ENCODE results near the gene MRGPRF. TPM values are rescaled to one million over a fixed set of nuclear protein-coding genes. Genes with fewer than 3 reads are reported as not detected.

Gene MRGPRF
- total RNA-seq, 6 experiments from 2014 or later, result 1.6 to 3.4 (median 2.0) TPM

DNA sequence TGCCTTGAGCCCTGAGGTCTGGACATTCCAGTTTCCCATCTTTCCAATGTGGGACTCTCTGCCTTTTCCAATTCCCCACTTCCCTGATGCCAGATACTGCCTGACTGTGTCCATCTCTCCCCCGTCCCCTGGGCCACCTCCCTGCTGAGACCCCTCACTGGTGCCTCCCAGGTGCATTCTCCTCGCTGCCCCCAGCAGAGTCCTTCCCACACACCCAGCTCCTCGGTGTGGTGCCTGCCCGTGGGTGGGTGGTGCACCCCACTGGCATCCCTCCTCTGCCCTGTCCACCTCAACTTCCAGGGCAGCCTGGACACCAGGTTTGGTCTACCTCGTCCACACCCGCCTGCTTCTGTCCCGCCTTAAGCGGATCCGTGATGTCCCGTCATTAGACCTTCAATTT is 4.9 kb upstream of the MRGPRF start:
- TF ChIP-seq, protein P1, sequence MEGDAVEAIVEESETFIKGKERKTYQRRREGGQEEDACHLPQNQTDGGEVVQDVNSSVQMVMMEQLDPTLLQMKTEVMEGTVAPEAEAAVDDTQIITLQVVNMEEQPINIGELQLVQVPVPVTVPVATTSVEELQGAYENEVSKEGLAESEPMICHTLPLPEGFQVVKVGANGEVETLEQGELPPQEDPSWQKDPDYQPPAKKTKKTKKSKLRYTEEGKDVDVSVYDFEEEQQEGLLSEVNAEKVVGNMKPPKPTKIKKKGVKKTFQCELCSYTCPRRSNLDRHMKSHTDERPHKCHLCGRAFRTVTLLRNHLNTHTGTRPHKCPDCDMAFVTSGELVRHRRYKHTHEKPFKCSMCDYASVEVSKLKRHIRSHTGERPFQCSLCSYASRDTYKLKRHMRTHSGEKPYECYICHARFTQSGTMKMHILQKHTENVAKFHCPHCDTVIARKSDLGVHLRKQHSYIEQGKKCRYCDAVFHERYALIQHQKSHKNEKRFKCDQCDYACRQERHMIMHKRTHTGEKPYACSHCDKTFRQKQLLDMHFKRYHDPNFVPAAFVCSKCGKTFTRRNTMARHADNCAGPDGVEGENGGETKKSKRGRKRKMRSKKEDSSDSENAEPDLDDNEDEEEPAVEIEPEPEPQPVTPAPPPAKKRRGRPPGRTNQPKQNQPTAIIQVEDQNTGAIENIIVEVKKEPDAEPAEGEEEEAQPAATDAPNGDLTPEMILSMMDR (IDR thresholded peaks at IDR 0.05), result no peak
- no peak for TF ChIP-seq POLR2A (IDR thresholded peaks at IDR 0.05)
- H3K27ac ChIP-seq, result no peak overlapping the region
- 87% methylated on average over 8 of the region's 10 CpGs for WGBS (ENCODE audit: insufficient coverage, low coverage, low lambda C conversion rate, missing lambda C conversion rate)
- no peaks in the 10 kb centered on the region for H3K9me3 ChIP-seq
- DNase-seq, result no peak
- no peak for ATAC-seq
- intact Hi-C loops (cut with DNase I), result no loop called here
- no peak overlapping the region for H3K4me3 ChIP-seq
- H3K4me1 ChIP-seq, result no peaks in the 10 kb centered on the region
- H3K36me3 ChIP-seq, result no peaks in the 10 kb centered on the region
- no peaks in the 10 kb centered on the region for H3K27me3 ChIP-seq

DNA sequence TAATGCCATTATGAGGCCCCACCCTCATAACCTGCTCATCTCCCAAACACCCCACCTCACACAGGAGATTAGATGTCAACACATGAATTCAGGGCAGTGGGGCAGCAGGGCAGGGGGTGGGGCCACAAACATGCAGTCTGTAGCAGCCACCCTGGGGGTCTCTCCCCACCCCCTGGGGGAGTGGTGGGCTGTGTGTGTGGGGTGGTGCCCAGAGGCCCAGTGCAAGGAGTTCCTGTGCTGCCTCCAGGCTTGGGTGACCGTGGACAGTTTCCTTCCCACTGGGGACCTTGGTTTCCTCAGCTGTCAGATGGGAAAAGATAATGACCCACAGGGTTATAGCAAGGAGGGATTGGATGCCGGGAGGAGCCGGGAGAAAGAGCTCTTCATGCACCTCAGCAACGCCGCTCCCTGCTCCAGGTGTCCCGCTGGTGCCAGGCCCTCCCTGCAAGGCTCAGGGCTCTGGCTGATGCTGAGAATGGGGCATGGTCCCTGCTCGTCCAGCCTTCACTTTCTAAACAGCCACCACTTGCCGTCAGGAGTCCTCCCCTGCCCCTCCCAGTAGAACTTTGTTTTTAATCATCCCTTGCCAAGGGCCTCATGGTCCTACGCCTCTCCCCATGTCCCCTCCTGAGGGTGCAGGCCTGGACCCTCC is 2.0 kb upstream of the MRGPRF start:
- H3K36me3 ChIP-seq, result no peaks in the 10 kb centered on the region
- H3K4me1 ChIP-seq, result peaks cover 0 to 13% (median 4%) of the 10 kb centered on the region in 4 donors
- TF ChIP-seq, protein P1 (IDR thresholded peaks at IDR 0.05), result no peak
- no peak for TF ChIP-seq POLR2A (IDR thresholded peaks at IDR 0.05)
- H3K4me3 ChIP-seq, result no peak overlapping the region
- DNase-seq (no peak), ATAC-seq (no peak)
- intact Hi-C loops (cut with DNase I), result no loop called here
- H3K9me3 ChIP-seq, result no peaks in the 10 kb centered on the region
- no peak overlapping the region for H3K27ac ChIP-seq
- no peaks in the 10 kb centered on the region for H3K27me3 ChIP-seq
- WGBS (ENCODE audit: insufficient coverage, low coverage, low lambda C conversion rate, missing lambda C conversion rate), result 90% methylated on average over 2 of the region's 9 CpGs

DNA sequence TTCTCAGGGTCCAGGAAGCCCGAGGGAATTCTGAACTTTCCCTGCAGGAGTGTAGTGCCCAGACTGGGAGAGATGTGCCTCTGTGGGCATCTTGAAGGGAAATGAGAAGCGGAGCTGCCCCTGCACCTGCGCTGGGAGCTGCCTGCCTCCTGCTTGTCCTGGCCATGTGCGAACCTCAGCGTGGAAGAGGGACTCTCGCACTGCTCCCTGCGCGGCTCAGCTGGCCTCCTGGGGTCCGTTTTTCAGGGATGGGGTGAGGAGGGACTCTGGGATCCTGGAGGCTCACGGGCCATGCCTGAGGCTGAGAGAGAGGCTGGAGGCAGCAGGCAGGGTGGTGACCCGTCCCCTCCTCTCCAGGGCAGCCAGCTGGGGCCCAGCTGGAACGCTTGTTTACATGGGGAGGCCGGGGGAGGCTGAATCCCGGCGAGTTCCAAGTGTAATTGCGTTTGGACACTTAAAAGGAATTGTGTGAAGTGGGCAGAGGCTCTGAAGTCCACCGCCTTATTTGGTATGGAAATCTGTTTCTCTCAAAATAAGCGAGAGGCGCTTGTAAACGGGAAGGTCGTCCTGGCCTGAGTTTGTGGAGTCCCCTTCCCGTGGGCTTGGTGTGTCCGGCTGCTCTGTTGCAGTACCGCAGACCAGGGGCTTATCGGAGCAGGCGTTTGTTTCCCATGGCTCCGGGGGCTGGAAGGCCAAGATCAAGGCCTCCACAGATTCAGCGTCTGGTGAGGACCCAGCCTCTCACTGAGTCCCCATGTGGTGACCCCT is 1.2 kb upstream of the MRGPRF start:
- Histone ChIP-seq H3K36me3 (no peaks in the 10 kb centered on the region), H3K4me1 (peaks cover 0 to 20% (median 9%) of the 10 kb centered on the region in 4 donors), H3K27ac (no peak overlapping the region), H3K9me3 (no peaks in the 10 kb centered on the region), H3K4me3 (no peak overlapping the region), H3K27me3 (no peaks in the 10 kb centered on the region)
- intact Hi-C loops (cut with DNase I), result no loop called here
- 87% methylated on average over 3 of the region's 28 CpGs for WGBS (ENCODE audit: insufficient coverage, low coverage, low lambda C conversion rate, missing lambda C conversion rate)
- TF ChIP-seq POLR2A (IDR thresholded peaks at IDR 0.05), result no peak
- TF ChIP-seq, protein P1 (IDR thresholded peaks at IDR 0.05), result no peak
- no peak for DNase-seq
- ATAC-seq, result no peak

DNA sequence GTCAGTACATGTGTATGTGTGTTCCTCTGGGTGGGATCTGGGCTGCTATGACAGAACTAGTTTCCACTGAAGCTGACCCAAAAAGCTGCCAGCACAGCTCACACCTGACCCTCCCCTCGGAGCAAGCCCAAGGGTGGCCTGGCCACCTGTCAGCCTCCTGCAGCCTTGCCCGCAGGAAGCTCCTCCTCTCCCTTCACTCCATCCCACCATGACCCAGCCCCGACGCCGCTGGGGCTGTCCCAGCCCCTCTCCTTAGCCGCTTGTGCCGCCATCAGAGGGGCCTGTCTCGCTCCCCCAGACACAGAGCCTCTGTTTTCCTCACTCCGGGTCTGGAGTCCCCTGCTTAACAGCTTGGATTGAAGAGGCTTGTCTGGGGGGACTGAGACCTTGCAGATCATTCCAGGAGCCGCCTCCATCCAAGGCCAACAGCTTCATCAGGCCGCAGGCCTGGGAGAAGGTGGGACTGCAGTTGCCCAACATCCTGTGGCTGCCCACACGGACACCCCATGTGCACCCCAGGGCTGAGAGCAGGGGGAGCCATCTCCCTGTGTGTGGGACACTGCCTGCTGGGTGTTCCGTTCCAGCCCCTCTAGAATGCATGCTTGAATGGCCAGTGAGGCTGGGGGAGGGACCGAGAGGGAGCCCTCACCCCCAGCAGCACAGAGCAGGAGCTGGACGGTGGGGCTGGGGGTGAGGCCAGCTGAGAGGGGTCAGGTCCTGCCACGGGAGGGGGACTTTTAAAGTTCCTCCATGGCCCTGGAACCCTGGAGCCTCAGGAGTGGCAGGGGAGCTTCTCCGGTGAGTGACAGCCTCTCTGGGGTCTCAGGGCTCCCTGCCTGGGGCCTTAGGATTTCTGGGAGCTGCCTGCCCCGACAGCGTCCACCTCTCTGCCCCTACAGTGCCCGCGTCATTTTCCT is 696 bp downstream of the MRGPRF start:
- Histone ChIP-seq H3K27ac (peak overlapping the region in 2 of 3 donors; percentile 16 to 33), H3K9me3 (no peaks in the 10 kb centered on the region), H3K4me1 (peaks cover 0 to 35% (median 18%) of the 10 kb centered on the region in 4 donors), H3K4me3 (peak overlapping the region; percentile 27 to 43 (median 36)), H3K36me3 (no peaks in the 10 kb centered on the region), H3K27me3 (no peaks in the 10 kb centered on the region)
- WGBS (ENCODE audit: insufficient coverage, low coverage, low lambda C conversion rate, missing lambda C conversion rate), result 70% methylated on average over 6 of the region's 21 CpGs
- no peak for DNase-seq
- no peak for ATAC-seq
- intact Hi-C loops (cut with DNase I), result no loop called here
- TF ChIP-seq, protein P1 (IDR thresholded peaks at IDR 0.05), result no peak
- no peak for TF ChIP-seq POLR2A (IDR thresholded peaks at IDR 0.05)
